ENCODE data around the gene SRP54. TPM values are rescaled to one million over a fixed set of nuclear protein-coding genes. Genes with fewer than 3 reads are reported as not detected.

SRP54 gene
- total and polyA plus RNA-seq, 2 of the 8 experiments (the other 6 are each of a cell fraction or from before 2014, with no cell fraction given) = 19.7 to 60.0 TPM

DNA sequence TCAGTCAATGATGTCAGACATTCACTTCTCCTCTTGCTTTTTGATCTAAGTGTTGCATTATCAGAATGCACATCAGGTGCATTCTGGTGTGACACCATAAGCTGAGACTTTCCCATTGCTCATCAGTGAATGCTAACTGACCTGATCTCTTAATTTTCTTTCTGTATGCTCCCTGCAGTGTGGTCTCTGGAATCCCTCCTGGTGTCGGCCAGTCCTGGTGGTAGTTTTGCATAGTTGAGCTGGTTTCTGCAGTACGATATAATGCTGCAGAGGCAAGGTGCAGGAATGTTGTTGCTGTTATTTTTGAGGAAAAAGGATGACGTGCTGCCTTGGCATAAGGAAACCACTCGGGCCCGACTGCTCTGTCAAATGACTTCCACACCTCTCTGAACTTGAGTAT lies 11.0 kb upstream of the SRP54 start (continued):
- TF ChIP-seq CHD7 (IDR thresholded peaks at IDR 0.05; ENCODE audit: insufficient replicate concordance, low read length) (no peak), SUZ12 (IDR thresholded peaks at IDR 0.05; ENCODE audit: low read length) (no peak), NANOG (IDR thresholded peaks at IDR 0.05; ENCODE audit: insufficient read depth, low read depth, low read length, poor library complexity, severe bottlenecking) (no peak), SAP30 (IDR thresholded peaks at IDR 0.05; ENCODE audit: insufficient read depth, insufficient replicate concordance, low read length) (no peak), SRF (IDR thresholded peaks at IDR 0.05; ENCODE audit: low read depth, low read length) (no peak), SP1 (IDR thresholded peaks at IDR 0.05; ENCODE audit: low read depth, low read length) (no peak), RBBP5 (IDR thresholded peaks at IDR 0.05; ENCODE audit: borderline replicate concordance, low read depth, low read length) (no peak), RAD21 (IDR thresholded peaks at IDR 0.05 in 1 of 2, conservative IDR thresholded peaks at IDR 0.05 in 1 of 2; ENCODE audit: low read depth in 2 of 2, low read length in 2 of 2) (no peak), CREB1 (IDR thresholded peaks at IDR 0.05) (no peak)

Measured in H1 (cell line).